ENCODE measurements around the gene EPB41L1. TPM values are rescaled to one million over a fixed set of nuclear protein-coding genes. Genes with fewer than 3 reads are reported as not detected.

EPB41L1 gene
- total RNA-seq, 2 donors from 2014 or later, result 22.8 to 53.4 TPM

GRCh38 chr20:36268440-36269342 lies 114.2 kb downstream of the EPB41L1 start:
- 64 to 75% methylated on average over 9 to 10 of the region's 10 CpGs for WGBS, 2 donors
- H3K4me1 ChIP-seq, result no peaks in the 10 kb centered on the region
- intact Hi-C loops (cut with DNase I), result no loop called here
- no peak overlapping the region for H3K27ac ChIP-seq
- no peaks in the 10 kb centered on the region for H3K9me3 ChIP-seq
- no peaks in the 10 kb centered on the region for H3K36me3 ChIP-seq (replicated peaks in 1 of 2; ENCODE audit: insufficient read depth in 1 of 2, low read depth in 2 of 2)
- no peaks in the 10 kb centered on the region for H3K27me3 ChIP-seq
- TF ChIP-seq POLR2A (IDR thresholded peaks at IDR 0.05) (no peak), CTCF (IDR thresholded peaks at IDR 0.05) (no peak)
- no peak for DNase-seq
- no peak for ATAC-seq
- H3K4me3 ChIP-seq, result no peak overlapping the region

GRCh38 chr20:36269507-36269906 lies 115.0 kb downstream of the EPB41L1 start:
- ATAC-seq, result no peak
- H3K9me3 ChIP-seq, result no peaks in the 10 kb centered on the region
- no peak for DNase-seq
- intact Hi-C loops (cut with DNase I), result no loop called here
- no peaks in the 10 kb centered on the region for H3K27me3 ChIP-seq
- H3K36me3 ChIP-seq (replicated peaks in 1 of 2; ENCODE audit: insufficient read depth in 1 of 2, low read depth in 2 of 2), result no peaks in the 10 kb centered on the region
- no peak overlapping the region for H3K27ac ChIP-seq
- no peaks in the 10 kb centered on the region for H3K4me1 ChIP-seq
- TF ChIP-seq POLR2A (IDR thresholded peaks at IDR 0.05) (no peak), CTCF (IDR thresholded peaks at IDR 0.05) (no peak)
- no peak overlapping the region for H3K4me3 ChIP-seq
- WGBS, 2 donors, result 59 to 62% methylated on average over 2 of the region's 2 CpGs

- intact Hi-C loops (cut with DNase I), result no loop called here
- DNase-seq (no peak), ATAC-seq (no peak)
- no peak for TF ChIP-seq CTCF (IDR thresholded peaks at IDR 0.05)
- no peak for TF ChIP-seq POLR2A (IDR thresholded peaks at IDR 0.05)
- no peaks in the 10 kb centered on the region for H3K9me3 ChIP-seq
- H3K36me3 ChIP-seq (replicated peaks in 1 of 2; ENCODE audit: insufficient read depth in 1 of 2, low read depth in 2 of 2), result no peaks in the 10 kb centered on the region
- no peak overlapping the region for H3K27ac ChIP-seq
- no peak overlapping the region for H3K4me3 ChIP-seq
- no peaks in the 10 kb centered on the region for H3K4me1 ChIP-seq
- no peaks in the 10 kb centered on the region for H3K27me3 ChIP-seq
- 80 to 83% methylated on average over 19 to 20 of the region's 20 CpGs for WGBS, 2 donors
Measured at GRCh38 chr20:36270744-36271638, 116.5 kb downstream of the EPB41L1 start.

DNA sequence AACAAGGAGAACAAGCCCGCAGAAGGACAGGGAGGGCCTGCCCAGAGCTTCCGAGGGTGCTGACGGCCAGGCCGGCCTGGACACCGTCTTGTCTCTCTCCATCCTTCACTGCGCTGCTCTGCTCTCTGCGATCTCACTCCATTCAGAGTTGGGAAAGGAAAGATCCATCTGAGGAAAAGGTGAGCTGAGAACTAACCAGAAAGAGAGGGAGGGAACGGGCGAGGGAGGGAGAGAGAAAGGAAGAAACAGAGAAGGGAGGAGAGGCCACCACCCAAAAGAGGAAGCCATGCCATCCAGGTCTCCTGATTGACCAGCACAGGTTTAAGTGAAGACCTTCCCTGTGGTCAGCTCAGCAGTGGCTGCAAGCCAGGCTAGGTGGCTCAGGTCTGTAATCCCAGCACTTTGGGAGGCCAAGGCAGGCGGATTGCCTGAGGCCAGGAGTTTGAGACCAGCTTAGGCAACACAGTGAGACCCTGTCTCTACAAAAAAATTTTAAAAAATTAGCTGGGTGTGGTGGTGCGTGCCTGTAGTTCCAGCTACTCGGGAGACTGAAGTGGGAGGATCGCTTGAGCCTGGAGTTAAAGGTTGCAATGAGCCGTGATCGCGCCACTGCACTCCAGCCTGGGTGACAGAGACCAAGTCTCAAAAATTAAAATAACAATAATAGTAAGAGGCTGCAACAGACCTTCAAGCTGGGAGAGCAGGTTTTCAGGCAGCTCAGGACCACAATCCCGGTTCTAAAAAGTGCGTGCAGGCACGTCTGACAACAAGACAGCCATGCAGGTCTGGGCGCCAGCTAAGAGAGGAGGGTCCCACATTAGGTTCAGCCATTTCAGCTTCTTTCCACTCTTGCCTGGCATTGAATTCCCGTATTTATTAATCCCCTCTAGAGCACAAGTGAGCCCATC lies 117.4 kb downstream of the EPB41L1 start:
- no peaks in the 10 kb centered on the region for H3K27me3 ChIP-seq
- no peaks in the 10 kb centered on the region for H3K9me3 ChIP-seq
- H3K4me1 ChIP-seq, result no peaks in the 10 kb centered on the region
- 81 to 88% methylated on average over 21 of the region's 21 CpGs for WGBS, 2 donors
- no peaks in the 10 kb centered on the region for H3K36me3 ChIP-seq (replicated peaks in 1 of 2; ENCODE audit: insufficient read depth in 1 of 2, low read depth in 2 of 2)
- no peak overlapping the region for H3K27ac ChIP-seq
- TF ChIP-seq CTCF (IDR thresholded peaks at IDR 0.05) (no peak), POLR2A (IDR thresholded peaks at IDR 0.05) (no peak)
- intact Hi-C loops (cut with DNase I), result no loop called here
- no peak for DNase-seq
- ATAC-seq, result no peak
- no peak overlapping the region for H3K4me3 ChIP-seq

Data from body of pancreas (tissue), 4 donors.